ENCODE data around the gene ATP2B1.

The ATP2B1 gene

DNA sequence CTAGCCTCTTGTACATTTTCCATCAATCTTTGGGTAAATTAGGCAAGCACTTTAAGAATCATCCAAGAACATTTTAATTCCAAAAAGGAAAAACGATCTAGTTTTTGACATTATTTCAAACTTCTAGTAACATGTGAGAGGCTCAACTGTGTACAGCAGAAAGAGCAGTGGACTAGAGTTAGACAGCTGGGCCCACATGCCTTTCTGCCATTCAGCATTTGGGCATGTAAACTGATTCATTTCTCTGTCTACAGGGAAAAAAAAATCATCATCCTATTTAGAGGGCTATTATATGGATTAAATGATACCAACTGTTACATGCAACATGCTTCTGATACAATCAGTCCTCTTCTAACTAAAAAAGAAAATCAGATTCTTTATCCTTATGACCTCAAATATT, 17.7 kb downstream of the ATP2B1 start:
- DNase-seq = no peak

DNA sequence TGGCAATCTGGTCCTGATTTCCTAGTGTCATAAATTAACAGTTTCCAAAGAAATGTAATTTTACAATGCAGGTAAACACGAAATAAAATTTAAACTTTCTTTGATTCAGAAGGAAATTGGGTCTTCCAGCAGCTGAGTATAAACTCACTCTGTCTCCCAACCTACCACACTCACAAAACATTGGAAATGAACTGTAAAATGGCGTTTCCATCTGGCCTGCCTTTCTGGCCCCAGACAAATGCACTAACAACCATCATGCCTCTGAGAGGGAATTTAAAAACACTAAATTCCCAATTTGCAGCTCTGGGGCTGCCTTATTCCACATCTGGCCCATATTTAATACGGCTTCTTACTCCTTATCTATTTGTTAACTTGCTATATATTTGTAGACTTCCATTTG, 19.3 kb downstream of the ATP2B1 start:
- DNase-seq = no peak

DNA sequence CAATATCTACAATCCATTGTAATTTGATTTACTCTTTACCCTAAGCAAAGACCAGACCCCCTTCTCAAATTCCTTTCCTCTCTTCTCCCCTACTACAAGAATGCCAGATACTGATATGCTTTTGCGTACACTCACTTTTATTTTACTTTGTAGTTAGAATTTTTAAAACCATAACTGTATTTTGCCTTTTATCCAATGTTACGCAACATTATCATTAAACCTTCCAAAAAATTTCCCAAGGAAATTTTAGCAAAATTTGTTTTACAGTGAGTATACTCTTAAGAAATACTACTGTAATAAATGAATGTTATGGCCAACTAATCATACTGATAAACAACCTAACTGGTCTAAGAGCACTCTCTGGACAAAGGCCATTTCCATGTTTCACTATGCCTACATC, 22.3 kb downstream of the ATP2B1 start:
- no peak for DNase-seq

DNA sequence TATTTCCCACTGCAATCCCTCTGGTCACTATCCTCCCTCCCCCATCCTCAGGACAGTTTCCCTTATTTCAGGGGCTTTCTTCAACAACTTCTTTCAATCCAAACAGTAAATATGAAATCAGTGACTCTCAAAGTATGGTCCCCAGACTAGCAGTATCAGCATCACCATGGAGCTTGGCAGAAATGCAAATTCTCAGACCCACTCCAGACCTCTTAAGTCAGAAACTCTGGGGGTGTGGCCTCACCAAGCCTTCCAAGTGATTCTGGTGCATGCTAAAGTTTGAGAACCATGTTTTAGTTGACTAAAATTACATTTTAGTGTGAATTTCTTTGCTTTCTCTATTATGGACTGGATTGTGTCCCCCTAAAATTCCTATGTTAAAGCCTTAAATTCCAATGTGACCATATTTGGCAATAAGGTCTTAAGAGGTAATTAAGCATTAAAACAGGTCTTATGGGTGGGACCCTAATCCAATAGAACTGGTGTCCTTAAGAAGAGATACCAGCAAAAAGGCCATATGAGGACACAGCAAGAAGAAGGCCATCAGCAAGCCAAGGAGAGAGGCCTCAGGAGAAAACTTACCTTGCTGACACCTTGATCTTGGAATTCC, 23.2 kb downstream of the ATP2B1 start:
- no peak for DNase-seq

DNA sequence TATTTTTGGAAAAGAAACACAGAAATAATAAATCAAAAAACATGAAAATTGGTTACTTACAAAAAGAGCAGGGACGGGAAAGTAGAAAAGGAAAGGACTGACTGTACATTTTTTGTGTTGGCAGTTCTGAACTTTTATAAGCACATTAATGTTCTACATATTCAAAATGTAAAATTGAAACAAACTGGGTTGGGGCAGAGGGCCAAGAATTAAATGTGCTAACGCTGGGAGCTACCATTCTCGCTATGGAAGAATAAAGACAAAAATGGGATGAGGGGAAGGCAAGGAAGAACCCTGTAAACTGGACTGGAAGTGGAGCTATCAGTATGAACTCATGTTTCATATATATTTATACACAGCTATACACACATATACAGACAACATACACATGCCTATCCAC, 24.5 kb downstream of the ATP2B1 start:
- no peak for DNase-seq

DNA sequence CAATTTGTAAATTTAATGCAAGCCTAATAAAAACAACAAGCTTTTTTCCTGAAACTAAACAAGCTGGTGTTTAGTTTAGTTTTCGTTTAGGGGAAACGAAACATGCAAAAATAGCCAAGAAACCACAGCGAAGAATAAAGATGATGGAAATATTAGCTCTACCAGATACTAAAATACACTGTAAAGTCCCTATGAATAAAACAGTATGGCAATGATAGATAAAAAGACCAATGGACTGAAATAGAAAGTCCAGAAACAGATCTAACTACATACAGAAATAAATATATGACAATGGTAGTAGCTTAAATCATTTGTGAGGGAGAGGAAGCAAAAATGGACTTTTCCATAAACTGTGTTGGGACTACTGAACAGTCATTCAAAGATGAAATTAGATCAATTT, 26.4 kb downstream of the ATP2B1 start:
- DNase-seq = no peak

DNA sequence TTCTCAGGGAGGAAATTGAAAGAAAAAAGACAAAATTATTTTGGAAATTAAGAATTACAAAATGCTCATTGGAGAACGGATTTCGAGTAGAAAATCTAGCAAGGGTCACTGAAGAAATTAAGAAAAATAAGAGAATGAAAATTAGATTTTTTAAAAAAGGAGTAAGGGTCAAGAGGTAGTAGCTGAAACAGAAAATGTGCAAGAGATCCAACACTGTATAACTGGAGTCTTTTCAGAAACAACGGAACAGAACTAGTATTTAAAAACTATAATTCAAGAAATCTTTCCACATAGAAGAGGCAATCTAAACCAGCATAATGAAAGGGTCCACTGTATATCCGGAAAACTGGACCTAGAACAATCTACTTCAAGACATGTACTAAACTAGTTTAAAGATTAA, 28.2 kb downstream of the ATP2B1 start:
- DNase-seq = no peak

DNA sequence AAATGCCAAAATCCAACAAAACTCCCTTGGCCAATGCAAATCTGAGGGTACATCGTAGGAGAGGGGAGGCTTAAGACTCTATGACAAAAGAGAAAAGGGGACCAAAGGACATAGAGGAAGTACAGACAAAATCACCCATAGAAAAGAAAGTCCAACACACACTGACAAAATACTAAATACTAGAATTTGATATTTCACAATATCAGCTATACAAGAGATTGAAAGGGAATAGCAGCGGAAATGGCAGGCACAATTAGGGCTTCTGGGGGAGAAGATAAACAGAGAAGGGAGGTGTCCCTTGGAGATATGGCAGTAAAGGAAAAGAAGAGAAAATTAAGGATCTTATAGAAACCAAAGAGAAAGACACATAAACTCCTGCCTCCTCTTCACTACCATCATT, 29.0 kb downstream of the ATP2B1 start:
- no peak for DNase-seq

DNA sequence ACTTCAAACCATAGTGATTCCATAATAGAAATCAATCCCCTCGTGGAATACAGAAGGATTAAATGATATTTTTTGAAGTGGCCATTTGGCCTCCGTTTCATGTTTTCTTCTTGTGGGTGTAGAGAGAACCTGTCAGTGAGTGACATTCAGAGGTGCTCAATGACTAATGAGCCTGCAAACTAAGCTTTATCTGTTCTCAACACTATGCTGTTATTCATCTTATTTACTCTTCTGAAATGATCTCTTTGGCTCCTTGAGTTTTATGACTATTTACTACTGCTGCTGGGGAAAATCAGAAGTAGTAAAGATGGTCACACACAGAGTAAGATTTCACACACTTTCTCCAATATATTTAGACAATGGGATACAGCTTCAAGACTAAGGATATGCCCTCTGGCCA, 30.4 kb downstream of the ATP2B1 start:
- no peak for DNase-seq

DNA sequence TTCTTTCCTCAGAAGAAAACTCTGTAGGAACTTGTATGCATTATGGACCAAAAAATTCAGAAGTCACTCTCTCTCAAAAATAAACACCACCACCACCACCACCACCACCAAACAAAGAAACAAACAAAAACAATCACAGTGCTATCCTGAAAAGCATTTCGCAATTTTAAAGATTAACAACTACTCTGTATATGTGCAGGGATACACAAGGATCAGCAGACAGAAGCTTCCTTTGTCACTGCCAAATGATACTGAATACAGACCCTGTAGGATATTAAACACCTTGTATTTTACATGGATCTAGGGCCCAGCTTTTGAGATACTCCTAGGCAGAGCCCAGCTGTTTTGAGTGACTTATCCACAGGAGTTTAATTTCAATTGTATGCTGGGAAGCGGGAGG, 31.7 kb downstream of the ATP2B1 start:
- DNase-seq = no peak

DNA sequence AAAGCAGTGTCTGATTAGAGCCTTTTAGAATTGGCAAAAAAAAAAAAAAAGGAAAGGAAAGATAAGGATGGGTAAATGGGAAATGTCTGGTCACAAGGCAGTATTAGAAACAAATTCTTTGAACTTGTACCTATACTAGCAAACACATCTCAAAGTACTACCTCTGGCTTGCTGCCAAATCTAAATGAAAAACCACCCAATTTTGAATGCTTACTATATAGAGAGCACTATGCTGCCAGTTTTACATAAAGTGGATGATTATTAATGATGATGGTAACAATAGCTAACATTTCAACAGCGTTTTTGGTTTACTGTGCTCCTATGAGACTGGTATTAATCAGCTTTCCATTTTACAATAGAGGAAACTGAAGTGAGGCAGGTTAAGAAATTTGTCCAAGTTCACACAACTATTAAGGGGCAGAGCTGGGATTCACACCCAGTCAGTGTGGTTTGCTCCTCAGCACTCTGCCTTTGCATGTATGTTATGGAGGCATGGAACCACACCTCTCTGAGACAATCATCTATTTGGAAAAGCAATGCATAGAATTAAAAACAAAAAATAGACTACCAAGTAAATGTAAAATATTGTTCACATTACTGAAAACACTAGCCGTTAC, 34.2 kb downstream of the ATP2B1 start:
- DNase-seq = no peak

DNA sequence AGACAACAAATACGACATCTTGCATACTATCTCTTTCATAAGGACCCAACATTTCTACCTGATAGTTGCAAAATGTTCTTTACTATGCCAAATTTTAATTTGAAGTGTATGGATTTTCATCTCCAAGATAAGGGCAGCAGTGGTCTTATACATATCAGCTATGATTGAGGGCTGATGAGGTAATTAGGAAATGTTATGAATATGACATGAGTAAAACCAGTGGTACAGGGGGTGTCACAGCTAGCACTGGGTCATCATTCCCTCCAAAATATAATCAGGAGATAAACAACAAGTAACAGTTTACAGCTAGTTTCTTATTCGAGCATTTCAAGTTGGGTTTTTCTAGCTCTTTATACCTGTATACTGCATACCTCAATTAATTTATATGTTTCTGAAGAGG, 35.0 kb downstream of the ATP2B1 start:
- no peak for DNase-seq

DNA sequence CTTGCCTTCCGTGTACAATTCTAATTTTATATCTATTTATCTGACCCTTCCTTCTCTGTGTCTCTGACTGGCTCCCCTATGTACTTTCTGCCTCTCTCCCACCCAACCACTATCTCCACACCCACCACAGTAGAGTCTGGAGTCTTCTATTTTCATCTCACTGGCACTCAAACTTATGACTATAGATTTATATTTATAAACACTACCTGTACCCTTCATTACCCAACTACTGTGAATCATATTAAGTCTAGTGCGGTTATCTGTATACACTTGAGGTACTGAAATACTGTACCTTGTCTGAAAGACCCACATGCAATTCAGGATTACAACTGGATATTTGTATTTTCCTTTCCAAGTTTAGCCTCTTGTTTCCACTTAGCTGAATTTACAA, 36.1 kb downstream of the ATP2B1 start:
- DNase-seq = no peak

DNA sequence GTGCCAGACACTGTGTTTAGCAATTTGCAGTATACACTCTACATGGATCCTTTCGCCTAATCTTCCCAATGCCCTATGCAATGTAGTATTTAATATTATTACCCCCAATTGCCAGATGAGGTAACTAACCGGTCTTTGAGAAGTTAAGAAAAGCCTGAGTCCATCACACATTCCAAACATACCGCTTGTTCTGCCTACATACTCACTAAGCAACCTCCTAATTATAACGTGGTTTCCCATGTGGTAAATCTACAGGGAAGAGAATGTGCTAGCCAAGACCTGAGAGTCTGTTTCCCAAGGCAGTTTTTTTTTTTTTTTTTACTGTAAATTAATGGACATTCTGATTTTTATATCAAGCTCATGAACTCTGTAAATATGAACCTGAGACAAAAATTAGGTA, 37.2 kb downstream of the ATP2B1 start:
- DNase-seq = no peak

DNA sequence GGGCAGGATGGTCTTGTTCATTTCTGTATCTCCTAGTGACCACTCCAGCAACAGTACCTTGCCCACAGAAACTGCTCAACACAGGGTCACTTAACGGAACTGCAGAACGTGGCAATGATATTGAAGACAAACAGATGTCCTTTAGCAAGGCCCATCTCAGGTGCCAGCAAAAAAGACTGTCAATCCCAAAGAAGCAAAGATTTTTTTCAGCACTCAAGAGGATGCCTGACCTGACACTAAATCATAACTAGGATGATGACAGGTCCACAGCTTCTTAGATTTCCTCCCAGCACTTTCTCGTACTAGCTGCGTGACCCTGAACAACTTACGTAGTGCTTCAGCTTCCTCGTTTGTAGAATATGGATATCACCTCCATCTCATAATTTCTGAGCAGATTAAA, 39.4 kb downstream of the ATP2B1 start:
- DNase-seq = no peak

DNA sequence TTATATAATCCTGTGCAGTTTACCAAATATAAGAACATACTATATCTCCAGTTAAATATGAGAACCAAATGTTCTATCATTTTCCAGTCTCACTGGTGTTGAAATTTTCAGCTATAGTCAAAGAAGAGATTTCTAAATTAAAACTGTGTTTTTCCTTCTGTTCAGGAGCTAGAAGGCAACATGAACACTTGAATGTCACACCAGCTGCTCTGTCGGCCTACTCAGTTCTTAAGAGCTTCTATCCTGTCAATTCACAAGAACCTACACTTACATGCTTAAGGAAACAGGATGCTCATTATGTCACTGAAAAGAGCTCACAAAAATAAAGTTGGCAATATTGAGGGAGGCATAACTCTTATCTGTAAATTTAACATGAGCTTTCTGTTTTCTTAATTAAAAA, 43.1 kb downstream of the ATP2B1 start:
- no peak for DNase-seq

DNA sequence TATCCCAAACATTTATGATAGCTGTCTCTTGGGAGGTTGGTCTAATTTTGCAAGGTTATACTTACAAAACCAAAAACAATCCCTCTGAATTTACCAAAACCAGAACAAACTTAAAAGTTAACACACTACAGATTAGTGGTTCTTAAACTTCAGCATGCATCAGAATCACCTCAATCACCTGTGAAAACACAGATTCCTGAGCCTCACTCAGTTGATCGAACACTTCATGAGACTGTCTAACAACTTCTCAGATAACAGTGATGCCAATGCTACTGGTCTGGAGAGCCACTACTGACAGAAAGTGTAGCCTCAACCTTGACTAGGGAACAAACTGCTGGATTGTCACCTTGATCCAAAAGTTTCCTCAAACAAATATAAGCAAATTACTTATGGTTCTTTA, 44.2 kb downstream of the ATP2B1 start:
- no peak for DNase-seq

DNA sequence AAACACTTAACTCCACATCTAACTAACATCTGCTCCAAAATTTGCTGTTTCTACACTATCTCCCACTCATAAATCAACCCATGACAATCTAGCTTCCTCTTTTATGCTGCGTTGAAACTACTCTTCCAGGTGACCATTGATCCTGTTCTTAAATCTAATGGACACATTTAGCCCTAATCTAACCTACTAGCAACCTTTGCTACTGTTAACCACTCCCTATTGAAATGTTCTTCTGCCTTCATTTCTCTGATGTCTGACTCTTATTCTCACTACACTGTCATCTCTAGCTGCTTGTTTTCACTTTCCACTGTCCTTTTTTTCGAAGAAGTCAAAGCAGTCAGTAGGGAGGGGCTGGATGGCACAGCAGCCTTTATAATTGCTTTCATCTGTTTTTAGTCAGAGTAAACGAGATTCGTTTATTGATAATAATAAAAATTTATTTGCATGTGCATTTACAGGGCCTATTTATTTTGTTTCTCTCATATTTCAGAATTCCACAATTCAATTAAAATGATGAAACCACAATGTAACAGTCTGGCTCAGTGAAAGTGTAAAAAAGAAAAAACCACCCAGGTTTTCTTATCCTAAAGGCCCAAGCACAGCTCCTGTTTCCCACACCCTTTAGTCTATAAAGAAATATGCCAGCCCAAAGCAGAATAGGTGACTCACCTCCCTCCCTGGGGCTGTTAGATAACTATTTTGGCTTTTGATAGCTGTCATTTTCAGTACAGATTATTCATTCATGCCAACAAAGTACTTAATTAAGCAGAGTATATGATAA, 44.9 kb downstream of the ATP2B1 start:
- DNase-seq = no peak

DNA sequence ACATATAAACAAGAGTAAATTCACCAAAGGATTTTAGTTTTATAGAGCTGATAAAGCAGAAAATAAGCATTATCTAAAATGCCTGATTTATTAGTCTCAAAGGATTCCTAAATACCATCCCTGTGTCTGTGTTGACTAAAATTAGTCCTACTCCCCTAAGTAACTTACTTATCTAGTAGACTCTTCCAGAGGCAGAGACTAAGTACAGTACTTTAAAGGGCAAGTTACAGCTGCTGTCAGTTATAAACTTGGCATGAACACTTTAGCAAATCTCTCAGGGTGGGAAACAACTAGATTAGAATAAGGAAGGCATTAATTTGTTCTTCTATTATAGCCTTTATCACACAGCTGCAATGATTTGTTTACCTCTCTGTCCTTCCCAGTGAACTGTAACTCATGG, 46.0 kb downstream of the ATP2B1 start:
- DNase-seq = no peak

DNA sequence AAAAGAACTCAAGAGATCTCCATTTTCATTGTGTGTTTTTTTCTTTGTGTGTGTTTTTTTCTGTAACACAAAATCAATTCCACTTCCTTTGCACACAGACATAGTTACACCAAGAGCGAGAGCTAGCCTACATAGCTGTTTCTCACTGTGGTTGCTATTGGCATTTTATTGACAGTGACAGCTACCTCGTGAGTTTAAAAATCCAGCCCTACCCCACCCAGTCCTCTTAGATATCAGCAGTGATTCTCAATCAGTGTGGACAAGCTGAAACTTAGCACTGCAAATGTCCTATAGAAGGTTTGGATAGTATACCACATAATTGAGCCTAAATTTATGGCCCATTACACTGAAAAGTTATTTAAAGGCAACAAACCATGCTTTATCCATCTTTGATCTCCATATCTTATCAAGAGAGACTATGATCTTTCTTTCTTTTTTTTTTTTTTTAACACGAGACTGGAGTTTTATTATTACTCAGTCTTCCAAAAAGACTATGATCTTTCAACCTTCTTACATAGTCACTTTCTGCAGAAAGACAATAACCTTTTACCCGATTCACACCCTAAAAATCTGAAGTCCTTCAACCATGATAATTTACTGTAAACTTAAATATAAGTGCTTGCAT, 46.8 kb downstream of the ATP2B1 start:
- DNase-seq = no peak

DNA sequence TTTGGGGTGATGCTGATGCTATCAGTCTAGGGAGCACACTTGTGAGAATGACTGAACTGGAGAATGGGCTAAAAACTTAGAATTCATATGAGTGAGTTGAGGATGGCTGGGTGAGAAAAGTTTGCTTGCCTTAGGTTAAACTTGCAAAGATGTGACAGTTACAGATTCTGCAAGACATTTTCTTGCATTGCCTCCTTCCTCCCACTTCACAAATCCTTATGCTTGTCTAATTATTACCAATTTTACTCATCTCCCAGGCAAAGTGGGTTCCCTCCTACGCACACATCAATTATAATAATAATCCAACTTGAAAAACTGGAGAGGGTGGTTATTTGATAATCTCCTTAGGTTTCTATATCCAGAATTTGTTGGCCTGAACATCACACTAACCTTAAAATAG, 50.9 kb downstream of the ATP2B1 start:
- DNase-seq = no peak

DNA sequence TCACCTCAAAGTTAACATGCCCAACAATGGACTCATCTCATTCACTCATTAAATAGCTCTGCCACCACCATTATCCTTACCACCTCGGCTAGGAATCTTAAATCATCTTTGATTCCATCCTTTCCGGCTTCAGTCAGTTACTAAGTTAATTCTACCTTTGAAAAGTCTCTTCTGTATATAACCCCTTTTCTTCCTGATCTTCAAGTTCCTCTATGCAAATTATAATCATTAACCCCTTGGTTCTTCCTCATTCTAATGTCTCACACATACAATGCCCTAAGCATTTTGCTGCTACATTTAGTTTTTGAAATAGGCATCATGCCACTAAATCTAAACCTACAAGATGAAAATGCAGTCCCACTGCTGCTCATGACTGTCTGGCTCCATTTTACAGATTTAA, 51.6 kb downstream of the ATP2B1 start:
- no peak for DNase-seq

DNA sequence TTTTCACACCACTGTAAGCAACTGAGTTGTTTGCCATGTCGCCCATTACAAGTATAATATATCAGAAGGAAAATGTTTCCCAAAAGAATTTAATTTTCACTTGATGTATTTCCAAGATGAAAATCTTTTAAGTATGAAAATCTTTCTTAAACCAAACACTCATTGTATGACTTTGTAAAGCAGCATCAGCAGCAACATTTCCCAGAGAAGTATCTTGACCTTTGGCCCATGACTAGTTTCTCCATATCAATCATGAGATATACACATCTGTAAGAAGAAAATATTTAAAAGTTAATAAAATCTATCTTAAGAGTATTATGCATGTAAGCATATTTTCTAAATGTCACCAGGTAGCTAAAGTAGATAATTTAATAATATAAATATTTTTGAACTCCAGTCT, 52.8 kb downstream of the ATP2B1 start:
- DNase-seq = no peak

DNA sequence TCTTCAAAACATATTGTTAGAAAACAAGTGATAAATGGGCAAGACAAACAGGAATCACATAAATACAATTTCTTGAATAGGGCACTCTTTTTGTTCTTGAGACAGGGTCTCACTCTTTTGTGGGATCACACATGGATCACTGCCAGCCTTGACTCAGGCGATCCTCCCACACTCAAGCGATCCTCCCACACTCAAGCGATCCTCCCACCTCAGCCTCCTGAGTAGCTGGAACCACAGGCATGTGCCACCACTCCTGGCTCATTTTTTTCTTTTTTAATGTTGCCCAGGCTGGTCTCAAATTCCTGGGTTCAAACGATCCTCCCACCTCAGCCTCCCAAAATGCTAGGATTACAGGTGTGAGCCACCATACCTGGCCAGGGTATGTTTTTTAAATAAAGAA, 57.4 kb downstream of the ATP2B1 start:
- DNase-seq = no peak
